ENCODE data around the gene CUX1. TPM values are rescaled to one million over a fixed set of nuclear protein-coding genes. Genes with fewer than 3 reads are reported as not detected.

The CUX1 gene
- total and polyA plus RNA-seq, 2 donors (not counting 1 experiment from before 2014, with no cell fraction given): 10.8 to 86.5 TPM

GRCh38 chr7:101880282-101881054 is 63.0 kb downstream of the CUX1 start:
- intact Hi-C loops (cut with micrococcal nuclease): no loop called here
- WGBS (ENCODE audit: insufficient coverage): 64% methylated on average over 7 of the region's 14 CpGs
- no peaks in the 10 kb centered on the region for H3K27me3 Mint-ChIP-seq
- H3K4me1 ChIP-seq (ENCODE audit: control insufficient read depth in 2 of 2, insufficient read depth in 2 of 2, low read length in 2 of 2): peaks cover 31 to 37% of the 10 kb centered on the region in 2 donors
- H3K9ac ChIP-seq (ENCODE audit: low read length): no peak overlapping the region
- no peaks in the 10 kb centered on the region for H3K9me3 ChIP-seq (ENCODE audit: control extremely low read depth in 1 of 3, control insufficient read depth in 2 of 3, insufficient read depth in 1 of 3, low read length in 2 of 3)
- H3K9me3 Mint-ChIP-seq (ENCODE audit: insufficient read depth): no peaks in the 10 kb centered on the region
- H4K20me1 ChIP-seq (ENCODE audit: control insufficient read depth, insufficient read depth, low read length, poor library complexity, severe bottlenecking): peaks cover 63% of the 10 kb centered on the region
- no peaks in the 10 kb centered on the region for H3K36me3 ChIP-seq (replicated peaks in 1 of 2; ENCODE audit: control extremely low read depth in 1 of 2, control insufficient read depth in 1 of 2, extremely low read depth in 1 of 2, insufficient read depth in 2 of 2, low read length in 1 of 2)
- TF ChIP-seq EZH2 (IDR thresholded peaks at IDR 0.05; ENCODE audit: borderline replicate concordance, insufficient read depth, low read depth, low read length, poor library complexity, severe bottlenecking): no peak
- no peak for TF ChIP-seq CTCF (IDR thresholded peaks at IDR 0.05)
- no peak for ATAC-seq (ENCODE audit: low read depth)
- no peak overlapping the region for H3K27ac Mint-ChIP-seq
- POLR2A ChIA-PET: interaction anchor here (1.2 kb wide), 1 partner anchor 22 kb away, joined by 3 read pairs; no protein-coding TSS in a partner anchor
- H3K4me1 Mint-ChIP-seq: peaks cover 39% of the 10 kb centered on the region
- H2AFZ ChIP-seq (ENCODE audit: insufficient read depth, low read depth, low read length, poor library complexity, severe bottlenecking): no peak overlapping the region
- CTCF ChIA-PET: no interaction called here
- no peak overlapping the region for H3K4me3 Mint-ChIP-seq
- H3K4me2 ChIP-seq (replicated peaks; ENCODE audit: low read depth, low read length, poor library complexity, severe bottlenecking): no peak overlapping the region
- no peaks in the 10 kb centered on the region for H3K27me3 ChIP-seq (replicated peaks in 1 of 4; ENCODE audit: control extremely low read depth in 1 of 4, control insufficient read depth in 3 of 4, insufficient read depth in 4 of 4, low read length in 3 of 4)
- H3K27ac ChIP-seq (ENCODE audit: low read length in 2 of 2): peak overlapping the region in 1 of 2 donors; percentile 9
- DNase-seq: no peak
- peaks cover 93% of the 10 kb centered on the region for H3K79me2 ChIP-seq (ENCODE audit: control insufficient read depth, insufficient read depth, low read length)
- H3K4me3 ChIP-seq (ENCODE audit: control extremely low read depth in 1 of 5, extremely low read depth in 1 of 5, insufficient read depth in 1 of 5, low read depth in 2 of 5, low read length in 4 of 5): no peak overlapping the region

GRCh38 chr7:101882005-101882421 is 64.6 kb downstream of the CUX1 start:
- peaks cover 45 to 52% of the 10 kb centered on the region in 2 donors for H3K4me1 ChIP-seq (ENCODE audit: control insufficient read depth in 2 of 2, insufficient read depth in 2 of 2, low read length in 2 of 2)
- intact Hi-C loops (cut with micrococcal nuclease): no loop called here
- peaks cover 77% of the 10 kb centered on the region for H4K20me1 ChIP-seq (ENCODE audit: control insufficient read depth, insufficient read depth, low read length, poor library complexity, severe bottlenecking)
- no peak overlapping the region for H3K4me2 ChIP-seq (replicated peaks; ENCODE audit: low read depth, low read length, poor library complexity, severe bottlenecking)
- no peaks in the 10 kb centered on the region for H3K9me3 Mint-ChIP-seq (ENCODE audit: insufficient read depth)
- no peak overlapping the region for H2AFZ ChIP-seq (ENCODE audit: insufficient read depth, low read depth, low read length, poor library complexity, severe bottlenecking)
- CTCF ChIA-PET: interaction anchor here (1.0 kb wide), 1 partner anchor 63 kb away, joined by 3 read pairs; no protein-coding TSS in a partner anchor
- H3K9ac ChIP-seq (ENCODE audit: low read length): no peak overlapping the region
- no peaks in the 10 kb centered on the region for H3K27me3 ChIP-seq (replicated peaks in 1 of 4; ENCODE audit: control extremely low read depth in 1 of 4, control insufficient read depth in 3 of 4, insufficient read depth in 4 of 4, low read length in 3 of 4)
- no peaks in the 10 kb centered on the region for H3K27me3 Mint-ChIP-seq
- ATAC-seq (ENCODE audit: low read depth) (no peak), DNase-seq (no peak)
- H3K4me1 Mint-ChIP-seq: peaks cover 53% of the 10 kb centered on the region
- no peak overlapping the region for H3K4me3 Mint-ChIP-seq
- no peaks in the 10 kb centered on the region for H3K9me3 ChIP-seq (ENCODE audit: control extremely low read depth in 1 of 3, control insufficient read depth in 2 of 3, insufficient read depth in 1 of 3, low read length in 2 of 3)
- no peak overlapping the region for H3K27ac ChIP-seq (ENCODE audit: low read length in 2 of 2)
- H3K27ac Mint-ChIP-seq: no peak overlapping the region
- POLR2A ChIA-PET: no interaction called here
- no peaks in the 10 kb centered on the region for H3K36me3 ChIP-seq (replicated peaks in 1 of 2; ENCODE audit: control extremely low read depth in 1 of 2, control insufficient read depth in 1 of 2, extremely low read depth in 1 of 2, insufficient read depth in 2 of 2, low read length in 1 of 2)
- H3K4me3 ChIP-seq (ENCODE audit: control extremely low read depth in 1 of 5, extremely low read depth in 1 of 5, insufficient read depth in 1 of 5, low read depth in 2 of 5, low read length in 4 of 5): no peak overlapping the region
- TF ChIP-seq CTCF (IDR thresholded peaks at IDR 0.05) (no peak), EZH2 (IDR thresholded peaks at IDR 0.05; ENCODE audit: borderline replicate concordance, insufficient read depth, low read depth, low read length, poor library complexity, severe bottlenecking) (no peak)
- H3K79me2 ChIP-seq (ENCODE audit: control insufficient read depth, insufficient read depth, low read length): peaks cover 93% of the 10 kb centered on the region
- 100% methylated on average over 4 of the region's 7 CpGs for WGBS (ENCODE audit: insufficient coverage)
